Activated B cell treated with CpG ODN at 0.5 μM for 24 hours (primary cell): Measurements from ENCODE around the gene OLFML2A. TPM values are rescaled to one million over a fixed set of nuclear protein-coding genes. Genes with fewer than 3 reads are reported as not detected.

Source experiments
- ATAC-seq: fragments of 200-7000 bp; cut with Tn5 transposase; one replicate; pipeline ENCODE4 v1.10.0; 2021; ENCODE audit warnings: low read depth, mild to moderate bottlenecking, moderate library complexity
- CTCF ChIA-PET: fragments of 350-600 bp; sonication (Branson Sonifier 250); formaldehyde crosslinking; loops from one replicate; lab custom pipeline; 2021; ENCODE audit warnings: antibody characterized with exemption; lab: Charles Lee
- POLR2A ChIA-PET: fragments of 350-600 bp; sonication (Branson Sonifier 250); formaldehyde crosslinking; loops from one replicate; lab custom pipeline; 2021; ENCODE audit warnings: antibody characterized with exemption; lab: Charles Lee
- DNase-seq: peaks from one replicate; pipeline ENCODE4 v3.0.0; 2022
- H3K27ac Mint-ChIP-seq: one replicate; pipeline ENCODE4 v1.8.0; 2020; ENCODE audit warnings: mixed read lengths
- H3K27me3 Mint-ChIP-seq: one replicate; pipeline ENCODE4 v1.8.0; 2021; ENCODE audit warnings: mixed read lengths
- H3K36me3 Mint-ChIP-seq: one replicate; pipeline ENCODE4 v1.8.0; 2021; ENCODE audit warnings: low read depth, mixed read lengths
- H3K4me1 Mint-ChIP-seq: one replicate; pipeline ENCODE4 v1.8.0; 2021; ENCODE audit warnings: mixed read lengths
- H3K4me3 Mint-ChIP-seq: one replicate; pipeline ENCODE4 v1.8.0; 2020; ENCODE audit warnings: mild to moderate bottlenecking, mixed read lengths
- H3K9me3 Mint-ChIP-seq: one replicate; pipeline ENCODE4 v1.8.0; 2020; ENCODE audit warnings: mixed read lengths
- intact Hi-C: fragments of 100-400 bp; cut with micrococcal nuclease; formaldehyde crosslinking; loops from one replicate; pipeline ENCODE4 v1.15.1; 2024
- total RNA-seq: library from RNA; stranded (reverse); gene quantifications from 2 replicates; pipeline ENCODE4 v1.2.3, GENCODE V29; 2022
- TF ChIP-seq, protein P1 (sequence below): fragments of 200-600 bp; IDR thresholded peaks from one replicate; pipeline ENCODE4 v1.8.0; 2022; ENCODE audit warnings: antibody characterized with exemption, mild to moderate bottlenecking

OLFML2A gene
- total RNA-seq, 1 donor from 2014 or later, result 0.78 TPM

DNA sequence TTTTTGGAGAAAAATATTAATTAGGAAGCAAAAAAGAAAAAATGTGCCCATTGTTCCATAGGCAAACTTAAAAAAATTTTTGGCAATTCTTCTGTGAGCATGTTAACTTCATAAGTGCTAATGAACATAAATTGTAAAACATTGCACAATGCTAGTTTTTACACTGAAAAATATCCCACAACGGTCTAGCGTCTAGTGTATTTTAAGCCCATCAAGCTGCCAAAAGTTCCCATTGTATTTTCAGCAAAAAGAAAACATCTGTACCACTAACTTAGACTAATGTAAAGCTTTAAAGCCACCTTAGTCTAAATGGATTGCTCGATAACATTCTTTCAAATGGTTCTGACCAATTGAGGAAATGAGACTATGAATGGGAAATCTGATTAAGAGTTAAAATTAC lies 8.6 kb upstream of the OLFML2A start:
- H3K27me3 Mint-ChIP-seq, result peaks cover 33% of the 10 kb centered on the region
- POLR2A ChIA-PET, result no interaction called here
- H3K36me3 Mint-ChIP-seq, result peaks cover 6% of the 10 kb centered on the region
- no peak overlapping the region for H3K4me3 Mint-ChIP-seq
- peaks cover 36% of the 10 kb centered on the region for H3K4me1 Mint-ChIP-seq
- intact Hi-C loops, result no loop called here
- CTCF ChIA-PET, result interaction anchor here (10.3 kb wide), 1 partner anchor 85 kb away, joined by 216 read pairs; the partner anchor contains the start of gene WDR38
- H3K27ac Mint-ChIP-seq, result no peak overlapping the region
- TF ChIP-seq, protein P1, sequence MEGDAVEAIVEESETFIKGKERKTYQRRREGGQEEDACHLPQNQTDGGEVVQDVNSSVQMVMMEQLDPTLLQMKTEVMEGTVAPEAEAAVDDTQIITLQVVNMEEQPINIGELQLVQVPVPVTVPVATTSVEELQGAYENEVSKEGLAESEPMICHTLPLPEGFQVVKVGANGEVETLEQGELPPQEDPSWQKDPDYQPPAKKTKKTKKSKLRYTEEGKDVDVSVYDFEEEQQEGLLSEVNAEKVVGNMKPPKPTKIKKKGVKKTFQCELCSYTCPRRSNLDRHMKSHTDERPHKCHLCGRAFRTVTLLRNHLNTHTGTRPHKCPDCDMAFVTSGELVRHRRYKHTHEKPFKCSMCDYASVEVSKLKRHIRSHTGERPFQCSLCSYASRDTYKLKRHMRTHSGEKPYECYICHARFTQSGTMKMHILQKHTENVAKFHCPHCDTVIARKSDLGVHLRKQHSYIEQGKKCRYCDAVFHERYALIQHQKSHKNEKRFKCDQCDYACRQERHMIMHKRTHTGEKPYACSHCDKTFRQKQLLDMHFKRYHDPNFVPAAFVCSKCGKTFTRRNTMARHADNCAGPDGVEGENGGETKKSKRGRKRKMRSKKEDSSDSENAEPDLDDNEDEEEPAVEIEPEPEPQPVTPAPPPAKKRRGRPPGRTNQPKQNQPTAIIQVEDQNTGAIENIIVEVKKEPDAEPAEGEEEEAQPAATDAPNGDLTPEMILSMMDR, result no peak
- DNase-seq (no peak), ATAC-seq (no peak)
- no peaks in the 10 kb centered on the region for H3K9me3 Mint-ChIP-seq

DNA sequence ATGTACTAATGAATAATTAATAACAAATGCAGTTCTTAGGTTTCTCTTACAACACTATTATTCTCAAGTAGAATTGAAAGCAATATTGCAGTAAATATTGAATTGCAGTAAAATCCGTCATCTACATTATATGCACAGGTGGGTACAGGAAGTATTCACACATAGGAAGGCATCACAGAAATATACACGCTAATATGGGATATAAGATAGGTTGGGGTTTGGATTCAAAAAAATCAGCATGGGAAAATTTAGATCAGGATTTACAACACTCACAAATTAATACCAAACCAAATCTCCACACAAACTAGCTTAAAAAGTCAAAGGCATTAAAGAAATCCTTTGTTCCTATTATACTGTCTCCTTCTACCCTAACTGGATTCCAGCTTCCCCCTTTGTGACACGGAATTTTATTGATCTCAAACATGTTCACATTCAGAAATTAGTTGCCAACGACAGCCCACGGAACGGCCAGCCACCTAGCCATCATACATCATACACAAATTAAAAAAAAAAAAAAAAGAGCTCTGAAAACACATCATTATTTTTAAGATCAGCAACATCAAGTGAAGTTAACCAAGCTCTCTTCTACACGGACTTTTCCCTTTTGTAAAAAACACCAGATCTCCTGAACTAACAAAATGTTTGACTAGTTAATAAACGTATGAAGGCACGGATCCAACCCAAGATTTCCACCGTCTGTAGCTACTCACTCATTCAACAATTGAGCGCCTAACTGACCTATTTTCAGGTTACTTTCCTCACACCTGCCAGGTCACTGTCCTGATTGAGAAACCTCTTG lies 8.0 kb upstream of the OLFML2A start:
- ChIA-PET CTCF (interaction anchor here (10.3 kb wide), 1 partner anchor 84 kb away, joined by 216 read pairs; the partner anchor contains the start of gene WDR38), POLR2A (interaction anchor here (0.5 kb wide), 1 partner anchor 126 kb away, joined by 4 read pairs; no protein-coding TSS in a partner anchor)
- H3K4me3 Mint-ChIP-seq, result peak overlapping the region; percentile 90
- DNase-seq (no peak), ATAC-seq (no peak)
- TF ChIP-seq, protein P1, result no peak
- peaks cover 6% of the 10 kb centered on the region for H3K36me3 Mint-ChIP-seq
- peaks cover 33% of the 10 kb centered on the region for H3K27me3 Mint-ChIP-seq
- peaks cover 36% of the 10 kb centered on the region for H3K4me1 Mint-ChIP-seq
- H3K9me3 Mint-ChIP-seq, result no peaks in the 10 kb centered on the region
- intact Hi-C loops, result no loop called here
- no peak overlapping the region for H3K27ac Mint-ChIP-seq

DNA sequence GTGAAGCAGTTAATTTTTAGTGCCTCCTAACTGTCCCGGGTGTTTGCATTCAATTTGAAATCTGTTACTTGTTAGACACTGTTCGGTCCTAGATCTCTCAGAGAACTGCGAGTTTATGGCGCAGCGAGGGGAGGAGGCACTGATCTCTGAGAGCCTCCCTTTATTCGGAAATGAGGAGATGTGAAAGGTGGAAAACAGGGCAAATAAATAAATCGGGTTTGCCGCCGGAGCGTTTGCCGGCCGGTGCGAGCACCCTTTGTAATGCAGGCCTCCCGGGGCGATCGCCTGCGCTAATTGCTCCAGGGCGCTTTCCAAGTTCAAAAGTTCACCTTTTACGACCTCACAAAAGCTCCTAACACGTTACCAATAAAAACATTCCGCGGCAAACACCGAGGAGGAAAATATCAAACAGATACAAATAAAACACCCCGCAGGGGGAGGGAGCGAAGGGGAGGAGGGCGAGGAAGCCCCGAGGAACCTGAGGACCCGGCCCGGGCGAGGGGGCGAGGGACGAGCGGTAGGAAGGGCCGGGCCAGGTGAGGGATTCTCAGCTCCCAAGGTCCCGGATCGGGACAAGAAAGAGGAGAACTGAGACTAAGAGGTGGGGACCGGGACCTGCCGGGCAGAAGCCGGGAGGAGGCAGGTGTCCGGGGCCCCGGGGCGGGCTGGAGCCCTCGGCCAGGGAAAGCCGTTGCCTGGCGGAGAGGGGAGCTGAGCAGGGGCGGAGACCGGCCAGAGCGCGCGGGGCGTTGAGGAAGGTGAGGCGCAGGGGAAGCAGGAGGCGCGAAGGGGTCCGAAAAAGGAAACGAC lies 7.2 kb upstream of the OLFML2A start:
- Mint-ChIP-seq H3K27me3 (peaks cover 34% of the 10 kb centered on the region), H3K4me1 (peaks cover 36% of the 10 kb centered on the region), H3K36me3 (peaks cover 6% of the 10 kb centered on the region), H3K4me3 (peak overlapping the region; percentile 90), H3K9me3 (no peaks in the 10 kb centered on the region), H3K27ac (no peak overlapping the region)
- ATAC-seq, result no peak
- intact Hi-C loops, result loop anchor here (2.0 to 5.0 kb wide), 5 partner anchors 93 to 471 kb away; partner anchors contain the start of genes ARPC5L, HSPA5, PPP6C and RABEPK
- ChIA-PET POLR2A (interaction anchor here (0.5 to 2.6 kb wide), 7 partner anchors 86 to 471 kb away, joined by 3 to 23 read pairs (median 7); partner anchors contain the start of genes ARPC5L, HSPA5 and RPL35), CTCF (interaction anchor here (3.5 to 10.3 kb wide), 2 partner anchors 84 to 373 kb away, joined by 18 to 216 read pairs; partner anchors contain the start of genes SCAI and WDR38)
- TF ChIP-seq, protein P1, result no peak
- peak; percentile 44 for DNase-seq

DNA sequence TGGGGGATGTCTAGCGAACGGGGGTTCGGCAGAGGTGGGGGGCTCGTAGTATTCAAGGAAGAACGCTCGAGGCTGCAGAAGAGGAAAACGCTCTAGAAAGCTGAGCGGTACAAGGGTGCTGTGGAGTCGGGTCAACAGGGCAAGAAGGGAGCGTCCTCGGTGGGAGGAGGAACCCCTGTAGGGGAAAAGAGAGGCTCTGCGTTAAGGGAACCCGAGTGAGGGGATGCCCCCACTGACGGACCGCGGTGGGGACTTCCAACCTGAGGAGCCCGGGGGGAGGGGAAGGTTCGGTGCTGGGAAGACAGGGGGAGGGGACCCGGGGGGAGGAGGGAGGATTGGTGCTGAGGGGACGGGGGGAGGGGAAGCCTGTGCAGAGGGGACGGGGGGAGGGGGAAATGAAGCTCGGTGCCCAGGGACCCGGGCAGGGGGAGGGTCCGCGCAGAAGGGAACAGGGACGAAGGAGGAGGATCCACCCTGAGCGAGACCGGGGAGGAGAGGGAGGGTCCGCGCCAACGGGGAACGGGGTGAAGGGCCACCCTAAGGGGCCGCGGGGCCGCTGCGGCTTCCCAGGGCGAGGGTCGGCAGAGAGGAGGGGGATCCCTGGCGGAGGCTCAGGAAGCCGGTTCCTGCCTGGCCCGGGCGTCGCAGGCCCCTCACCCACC lies 6.4 kb upstream of the OLFML2A start:
- H3K27me3 Mint-ChIP-seq, result peaks cover 34% of the 10 kb centered on the region
- intact Hi-C loops, result loop anchor here (1.0 to 5.0 kb wide), 8 partner anchors 92 to 470 kb away; partner anchors contain the start of genes ARPC5L, GOLGA1, HSPA5 and PPP6C
- DNase-seq (no peak), ATAC-seq (no peak)
- ChIA-PET CTCF (interaction anchor here (1.7 to 10.3 kb wide), 6 partner anchors 30 to 372 kb away, joined by 6 to 216 read pairs (median 16); partner anchors contain the start of genes ARPC5L, RPL35, SCAI and WDR38), POLR2A (interaction anchor here (0.5 to 2.6 kb wide), 10 partner anchors 30 to 525 kb away, joined by 3 to 23 read pairs (median 6); partner anchors contain the start of genes ARPC5L, HSPA5, RPL35 and WDR38)
- no peaks in the 10 kb centered on the region for H3K9me3 Mint-ChIP-seq
- peaks cover 32% of the 10 kb centered on the region for H3K4me1 Mint-ChIP-seq
- H3K4me3 Mint-ChIP-seq, result peak overlapping the region; percentile 90
- TF ChIP-seq, protein P1, result no peak
- H3K36me3 Mint-ChIP-seq, result peaks cover 6% of the 10 kb centered on the region
- H3K27ac Mint-ChIP-seq, result peak overlapping the region; percentile 46
